B cell (primary cell): ENCODE data around the gene AGRN.

Experiments
- EZH2 ChIP-seq: IDR thresholded peaks from 2 replicates; pipeline ENCODE4 v1.6.1; 2012; ENCODE audit warnings: borderline replicate concordance, low read depth, mild to moderate bottlenecking, moderate library complexity, low read length; ENCODE audit not compliant: insufficient read depth, poor library complexity, severe bottlenecking
- TF ChIP-seq, protein P1 (sequence below): fragments of 200-600 bp; IDR thresholded peaks from one replicate; pipeline ENCODE4 v1.8.0; 2022; ENCODE audit warnings: antibody characterized with exemption, mild to moderate bottlenecking

DNA sequence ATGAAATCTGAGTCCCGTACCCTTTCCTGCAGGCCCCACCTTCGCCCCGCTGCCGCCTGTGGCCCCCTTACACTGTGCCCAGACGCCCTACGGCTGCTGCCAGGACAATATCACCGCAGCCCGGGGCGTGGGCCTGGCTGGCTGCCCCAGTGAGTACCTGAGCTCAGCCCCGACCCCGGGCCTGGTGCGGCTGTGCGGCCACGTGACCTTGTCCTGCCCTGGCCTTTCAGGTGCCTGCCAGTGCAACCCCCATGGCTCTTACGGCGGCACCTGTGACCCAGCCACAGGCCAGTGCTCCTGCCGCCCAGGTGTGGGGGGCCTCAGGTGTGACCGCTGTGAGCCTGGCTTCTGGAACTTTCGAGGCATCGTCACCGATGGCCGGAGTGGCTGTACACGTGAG, 25.2 kb downstream of the AGRN start:
- TF ChIP-seq, protein P1, sequence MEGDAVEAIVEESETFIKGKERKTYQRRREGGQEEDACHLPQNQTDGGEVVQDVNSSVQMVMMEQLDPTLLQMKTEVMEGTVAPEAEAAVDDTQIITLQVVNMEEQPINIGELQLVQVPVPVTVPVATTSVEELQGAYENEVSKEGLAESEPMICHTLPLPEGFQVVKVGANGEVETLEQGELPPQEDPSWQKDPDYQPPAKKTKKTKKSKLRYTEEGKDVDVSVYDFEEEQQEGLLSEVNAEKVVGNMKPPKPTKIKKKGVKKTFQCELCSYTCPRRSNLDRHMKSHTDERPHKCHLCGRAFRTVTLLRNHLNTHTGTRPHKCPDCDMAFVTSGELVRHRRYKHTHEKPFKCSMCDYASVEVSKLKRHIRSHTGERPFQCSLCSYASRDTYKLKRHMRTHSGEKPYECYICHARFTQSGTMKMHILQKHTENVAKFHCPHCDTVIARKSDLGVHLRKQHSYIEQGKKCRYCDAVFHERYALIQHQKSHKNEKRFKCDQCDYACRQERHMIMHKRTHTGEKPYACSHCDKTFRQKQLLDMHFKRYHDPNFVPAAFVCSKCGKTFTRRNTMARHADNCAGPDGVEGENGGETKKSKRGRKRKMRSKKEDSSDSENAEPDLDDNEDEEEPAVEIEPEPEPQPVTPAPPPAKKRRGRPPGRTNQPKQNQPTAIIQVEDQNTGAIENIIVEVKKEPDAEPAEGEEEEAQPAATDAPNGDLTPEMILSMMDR, result no peak
- no peak for TF ChIP-seq EZH2
